ENCODE results near the gene SYTL3.
"Not testable (repeated sequence)": the region's sequence is repeated elsewhere in the genome, so short reads cannot be mapped to it uniquely, and the experiment has no call there.

The SYTL3 gene

DNA sequence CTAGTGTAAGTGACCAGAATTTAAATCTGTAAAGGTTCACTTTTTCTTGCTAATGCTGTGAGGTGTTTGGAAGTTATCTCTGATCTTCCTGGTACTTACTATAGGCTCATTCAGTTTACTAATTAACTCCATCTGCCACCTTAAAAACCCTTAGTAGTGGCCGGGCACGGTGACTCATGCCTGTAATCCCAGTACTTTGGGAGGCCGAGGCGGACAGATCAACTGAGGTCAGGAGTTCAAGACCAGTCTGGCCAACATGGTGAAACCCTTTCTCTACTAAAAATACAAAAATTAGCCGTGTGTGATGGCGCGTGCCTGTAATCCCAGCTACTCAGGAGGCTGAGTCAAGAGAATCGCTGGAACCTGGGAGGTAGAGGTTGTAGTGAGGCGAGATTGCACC, 7.1 kb downstream of the SYTL3 start:
- not testable (repeated sequence) for H3K9me3 ChIP-seq (ENCODE audit: insufficient read depth, low read depth, low read length); H2BK5ac ChIP-seq (ENCODE audit: low read depth, low read length, poor library complexity); H3K79me2 ChIP-seq (ENCODE audit: control insufficient read depth, insufficient read depth, low read length, poor library complexity); H4K12ac ChIP-seq (ENCODE audit: low read depth, low read length); H2AK5ac ChIP-seq (ENCODE audit: low read length); H3K23ac ChIP-seq (ENCODE audit: low read length); H3K4me3 ChIP-seq (ENCODE audit: low read depth, low read length); H3K36me3 ChIP-seq (ENCODE audit: control insufficient read depth in 1 of 2, insufficient read depth in 2 of 2, low read length in 2 of 2); H3K9ac ChIP-seq (ENCODE audit: low read length); H3K79me1 ChIP-seq (ENCODE audit: low read length); H3K4me2 ChIP-seq (ENCODE audit: low read length); H3K4me1 ChIP-seq (ENCODE audit: control insufficient read depth in 1 of 2, insufficient read depth in 2 of 2, low read length in 2 of 2); H3K4ac ChIP-seq (ENCODE audit: low read depth, low read length); H4K8ac ChIP-seq (ENCODE audit: low read depth, low read length); H2BK12ac ChIP-seq (ENCODE audit: low read length); H3K14ac ChIP-seq (ENCODE audit: low read length); H3K18ac ChIP-seq (ENCODE audit: low read length); H3K27me3 ChIP-seq (ENCODE audit: insufficient read depth, low read length); DNase-seq; H2AFZ ChIP-seq (ENCODE audit: insufficient read depth, low read length, poor library complexity); H3K27ac ChIP-seq (ENCODE audit: low read depth, low read length); H4K91ac ChIP-seq (ENCODE audit: low read depth, low read length); H2BK120ac ChIP-seq (ENCODE audit: insufficient read depth, low read length, poor library complexity)
- no CpG with 5 or more reads among the region's 9 CpGs for WGBS (ENCODE audit: extremely low coverage, insufficient coverage, insufficient read length)

DNA sequence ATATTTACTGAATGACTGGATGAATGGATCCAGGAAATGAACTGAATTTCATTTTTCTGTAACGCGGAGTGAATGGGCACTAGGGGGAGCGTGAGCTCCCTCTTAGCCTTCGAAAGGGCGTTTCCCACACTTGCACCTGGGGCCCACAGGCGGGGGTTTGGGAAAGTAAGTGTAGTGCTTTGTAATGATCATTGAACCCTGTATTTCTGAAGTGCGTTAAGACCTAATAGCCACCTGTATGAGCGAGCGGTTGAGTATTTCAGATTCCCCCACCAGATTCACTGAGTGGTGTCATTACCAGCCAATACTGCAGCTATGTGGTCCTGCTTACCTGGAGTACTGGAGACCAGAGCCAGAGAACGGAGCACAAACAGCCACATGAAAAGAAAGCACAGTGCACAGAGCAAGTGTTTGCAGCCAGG, 10.5 kb downstream of the SYTL3 start:
- no CpG with 5 or more reads among the region's 10 CpGs for WGBS (ENCODE audit: extremely low coverage, insufficient coverage, insufficient read length)
- Histone ChIP-seq H3K27me3 (ENCODE audit: insufficient read depth, low read length) (no peaks in the 10 kb centered on the region), H4K12ac (ENCODE audit: low read depth, low read length) (no peak overlapping the region), H3K9me3 (ENCODE audit: insufficient read depth, low read depth, low read length) (peaks cover 4% of the 10 kb centered on the region), H2AFZ (ENCODE audit: insufficient read depth, low read length, poor library complexity) (no peak overlapping the region), H2AK5ac (ENCODE audit: low read length) (no peak overlapping the region), H4K91ac (ENCODE audit: low read depth, low read length) (no peak overlapping the region), H2BK120ac (ENCODE audit: insufficient read depth, low read length, poor library complexity) (no peak overlapping the region), H3K79me2 (ENCODE audit: control insufficient read depth, insufficient read depth, low read length, poor library complexity) (no peaks in the 10 kb centered on the region), H3K18ac (ENCODE audit: low read length) (no peak overlapping the region), H4K8ac (ENCODE audit: low read depth, low read length) (no peak overlapping the region), H3K4me2 (ENCODE audit: low read length) (no peak overlapping the region), H3K14ac (ENCODE audit: low read length) (no peak overlapping the region), H3K36me3 (ENCODE audit: control insufficient read depth in 1 of 2, insufficient read depth in 2 of 2, low read length in 2 of 2) (no peaks in the 10 kb centered on the region), H3K23ac (ENCODE audit: low read length) (no peak overlapping the region), H3K79me1 (ENCODE audit: low read length) (no peaks in the 10 kb centered on the region), H2BK5ac (ENCODE audit: low read depth, low read length, poor library complexity) (no peak overlapping the region), H3K4me3 (ENCODE audit: low read depth, low read length) (no peak overlapping the region), H3K27ac (ENCODE audit: low read depth, low read length) (no peak overlapping the region), H3K9ac (ENCODE audit: low read length) (no peak overlapping the region), H3K4ac (ENCODE audit: low read depth, low read length) (no peak overlapping the region), H2BK12ac (ENCODE audit: low read length) (no peak overlapping the region), H3K4me1 (ENCODE audit: control insufficient read depth in 1 of 2, insufficient read depth in 2 of 2, low read length in 2 of 2) (peaks cover 4 to 8% of the 10 kb centered on the region in 2 experiments)
- DNase-seq, result peak; percentile 19 to 69

DNA sequence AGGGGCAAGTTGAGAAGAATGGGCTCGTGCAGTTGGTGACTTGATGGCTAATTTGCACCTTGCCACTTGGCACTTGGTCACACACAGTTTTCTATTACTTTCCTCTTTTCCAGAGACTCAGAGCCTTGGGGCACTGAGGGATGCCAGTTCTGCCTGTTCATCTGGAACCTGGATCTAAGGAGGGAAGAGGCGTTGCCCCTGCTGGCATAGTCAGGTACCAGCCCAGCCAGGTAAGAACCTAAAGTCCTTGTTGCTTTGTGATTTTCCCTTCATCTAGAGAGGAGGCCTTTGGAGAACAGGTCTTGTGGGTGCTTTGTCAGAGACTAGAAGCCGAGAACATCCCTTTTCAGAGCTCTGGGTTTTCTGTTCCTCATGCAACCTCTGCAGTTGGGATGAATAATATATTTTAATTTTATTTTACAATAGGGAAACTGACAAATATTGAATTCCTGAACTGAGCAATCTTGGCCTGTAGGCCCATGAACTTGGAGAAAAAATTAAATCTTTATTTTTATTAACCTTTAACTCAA, 11.4 kb downstream of the SYTL3 start:
- DNase-seq, result no peak
- Histone ChIP-seq H3K79me2 (ENCODE audit: control insufficient read depth, insufficient read depth, low read length, poor library complexity) (no peaks in the 10 kb centered on the region), H3K23ac (ENCODE audit: low read length) (no peak overlapping the region), H4K8ac (ENCODE audit: low read depth, low read length) (no peak overlapping the region), H3K18ac (ENCODE audit: low read length) (no peak overlapping the region), H3K4ac (ENCODE audit: low read depth, low read length) (no peak overlapping the region), H3K4me2 (ENCODE audit: low read length) (no peak overlapping the region), H3K4me3 (ENCODE audit: low read depth, low read length) (no peak overlapping the region), H3K27me3 (ENCODE audit: insufficient read depth, low read length) (no peaks in the 10 kb centered on the region), H3K4me1 (ENCODE audit: control insufficient read depth in 1 of 2, insufficient read depth in 2 of 2, low read length in 2 of 2) (peaks cover 4 to 8% of the 10 kb centered on the region in 2 experiments), H2BK12ac (ENCODE audit: low read length) (no peak overlapping the region), H3K27ac (ENCODE audit: low read depth, low read length) (no peak overlapping the region), H2BK120ac (ENCODE audit: insufficient read depth, low read length, poor library complexity) (no peak overlapping the region), H4K12ac (ENCODE audit: low read depth, low read length) (no peak overlapping the region), H2AFZ (ENCODE audit: insufficient read depth, low read length, poor library complexity) (no peak overlapping the region), H3K79me1 (ENCODE audit: low read length) (peaks cover under 1% of the 10 kb centered on the region), H3K36me3 (ENCODE audit: control insufficient read depth in 1 of 2, insufficient read depth in 2 of 2, low read length in 2 of 2) (no peaks in the 10 kb centered on the region), H2AK5ac (ENCODE audit: low read length) (no peak overlapping the region), H2BK5ac (ENCODE audit: low read depth, low read length, poor library complexity) (no peak overlapping the region), H3K14ac (ENCODE audit: low read length) (no peak overlapping the region), H3K9ac (ENCODE audit: low read length) (no peak overlapping the region), H3K9me3 (ENCODE audit: insufficient read depth, low read depth, low read length) (no peaks in the 10 kb centered on the region), H4K91ac (ENCODE audit: low read depth, low read length) (no peak overlapping the region)
- WGBS (ENCODE audit: extremely low coverage, insufficient coverage, insufficient read length), result no CpG with 5 or more reads among the region's 3 CpGs

DNA sequence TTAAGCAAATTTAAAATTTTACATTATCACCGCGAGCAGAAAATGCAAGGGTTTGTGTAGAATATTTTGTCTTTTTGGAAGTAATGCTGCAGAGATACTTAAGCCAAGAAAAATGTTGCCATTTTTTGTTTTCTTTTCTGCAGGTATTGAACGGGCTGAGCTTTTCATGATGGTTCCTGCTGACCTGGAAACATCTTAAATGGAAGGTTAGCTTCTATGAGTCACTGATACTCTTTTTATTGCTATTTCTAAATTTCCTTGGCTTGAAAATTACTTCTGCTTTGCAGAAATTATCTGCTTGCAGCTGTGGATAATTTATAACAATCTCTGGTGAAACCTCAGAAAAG, 12.7 kb downstream of the SYTL3 start:
- Histone ChIP-seq H4K91ac (ENCODE audit: low read depth, low read length) (no peak overlapping the region), H3K79me2 (ENCODE audit: control insufficient read depth, insufficient read depth, low read length, poor library complexity) (no peaks in the 10 kb centered on the region), H3K4ac (ENCODE audit: low read depth, low read length) (no peak overlapping the region), H2BK5ac (ENCODE audit: low read depth, low read length, poor library complexity) (no peak overlapping the region), H3K9me3 (ENCODE audit: insufficient read depth, low read depth, low read length) (no peaks in the 10 kb centered on the region), H3K18ac (ENCODE audit: low read length) (no peak overlapping the region), H3K14ac (ENCODE audit: low read length) (no peak overlapping the region), H3K27me3 (ENCODE audit: insufficient read depth, low read length) (no peaks in the 10 kb centered on the region), H3K27ac (ENCODE audit: low read depth, low read length) (no peak overlapping the region), H2AK5ac (ENCODE audit: low read length) (no peak overlapping the region), H3K36me3 (ENCODE audit: control insufficient read depth in 1 of 2, insufficient read depth in 2 of 2, low read length in 2 of 2) (no peaks in the 10 kb centered on the region), H3K23ac (ENCODE audit: low read length) (no peak overlapping the region), H2BK12ac (ENCODE audit: low read length) (no peak overlapping the region), H3K9ac (ENCODE audit: low read length) (no peak overlapping the region), H4K8ac (ENCODE audit: low read depth, low read length) (no peak overlapping the region), H4K12ac (ENCODE audit: low read depth, low read length) (no peak overlapping the region), H3K4me3 (ENCODE audit: low read depth, low read length) (no peak overlapping the region), H2AFZ (ENCODE audit: insufficient read depth, low read length, poor library complexity) (no peak overlapping the region), H2BK120ac (ENCODE audit: insufficient read depth, low read length, poor library complexity) (no peak overlapping the region), H3K4me2 (ENCODE audit: low read length) (no peak overlapping the region), H3K4me1 (ENCODE audit: control insufficient read depth in 1 of 2, insufficient read depth in 2 of 2, low read length in 2 of 2) (peaks cover 10 to 14% of the 10 kb centered on the region in 2 experiments), H3K79me1 (ENCODE audit: low read length) (peaks cover 2% of the 10 kb centered on the region)
- WGBS (ENCODE audit: extremely low coverage, insufficient coverage, insufficient read length), result no CpG with 5 or more reads among the region's 3 CpGs
- no peak for DNase-seq

All from trophoblast cell (in vitro differentiated cells and primary cell).